Lung microvascular endothelial cell (primary cell): Measurements from ENCODE around the gene TSPAN4. TPM values are rescaled to one million over a fixed set of nuclear protein-coding genes. Genes with fewer than 3 reads are reported as not detected.

ENCODE experiments used
- DNase-seq, 2 donors: peaks; one replicate each; pipeline versions ENCODE4 v3.0.0 to v3.0.0-alpha.2; 2010; ENCODE audit warnings: low read depth in 2 of 2
- total RNA-seq: library from RNA; depleted of rRNA; stranded (reverse); fragments of >200 nt; gene quantifications from 2 replicates; pipeline ENCODE4 v1.2.1, GENCODE V29; 2014

TSPAN4 gene
- total RNA-seq, 1 donor from 2014 or later, result 182 TPM

DNA sequence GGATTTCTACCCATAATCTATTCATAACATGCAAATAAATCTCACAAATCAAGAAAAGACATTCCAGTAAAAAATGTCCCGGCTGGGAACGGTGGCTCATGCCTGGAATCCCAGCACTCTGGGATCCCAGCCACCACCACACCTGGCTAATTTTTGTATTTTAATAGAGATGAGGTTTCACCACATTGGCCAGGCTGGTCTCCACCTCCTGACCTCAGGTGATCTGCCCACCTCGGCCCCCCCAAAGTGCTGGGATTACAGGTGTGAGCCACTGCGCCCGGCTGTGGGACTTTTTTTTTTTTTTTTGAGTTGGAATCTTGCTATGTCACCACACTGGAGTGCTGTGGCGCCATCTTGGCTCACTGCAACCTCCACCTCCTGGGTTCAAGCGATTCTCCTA, 63.3 kb downstream of the TSPAN4 start:
- DNase-seq, result no peak

DNA sequence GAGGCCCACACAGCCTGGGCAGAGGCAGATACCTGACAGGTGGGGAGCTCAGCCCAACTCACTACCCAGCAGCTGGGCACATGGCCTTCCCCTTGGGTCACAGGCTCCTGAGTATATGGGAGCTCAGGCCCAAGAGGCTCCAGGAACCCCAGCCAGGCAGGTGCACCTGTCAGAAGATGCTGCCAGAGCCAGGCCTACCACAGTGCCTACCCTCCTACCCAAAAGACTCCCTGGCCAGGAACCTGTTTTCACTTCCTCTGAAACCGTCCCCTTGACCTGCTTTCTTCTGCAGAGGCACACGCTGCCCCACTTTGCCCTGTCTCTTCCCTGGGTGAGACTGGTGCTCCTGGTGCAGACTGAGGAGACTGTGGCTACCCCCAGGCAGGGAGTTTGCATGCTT, 65.0 kb downstream of the TSPAN4 start:
- DNase-seq, result no peak

DNA sequence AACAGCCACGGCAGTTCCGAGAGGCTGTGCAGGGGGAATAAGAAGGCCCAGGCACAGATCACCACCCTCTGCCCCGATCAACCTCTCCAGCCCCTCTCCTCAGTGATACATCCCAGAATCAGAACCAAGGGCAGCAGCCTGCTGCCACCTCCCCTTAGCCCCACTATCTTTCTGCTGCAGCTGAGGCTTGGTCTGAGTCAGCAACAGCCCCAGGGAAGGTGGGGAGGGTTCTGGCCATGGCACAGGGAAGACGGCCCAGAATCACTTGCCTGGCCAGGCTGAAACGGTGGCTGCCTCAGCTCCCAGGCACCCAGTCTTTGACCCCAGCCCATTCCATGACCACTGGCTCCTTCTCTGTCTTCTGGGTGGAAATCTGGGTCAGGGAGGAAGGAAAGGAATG, 65.6 kb downstream of the TSPAN4 start:
- DNase-seq, result no peak

DNA sequence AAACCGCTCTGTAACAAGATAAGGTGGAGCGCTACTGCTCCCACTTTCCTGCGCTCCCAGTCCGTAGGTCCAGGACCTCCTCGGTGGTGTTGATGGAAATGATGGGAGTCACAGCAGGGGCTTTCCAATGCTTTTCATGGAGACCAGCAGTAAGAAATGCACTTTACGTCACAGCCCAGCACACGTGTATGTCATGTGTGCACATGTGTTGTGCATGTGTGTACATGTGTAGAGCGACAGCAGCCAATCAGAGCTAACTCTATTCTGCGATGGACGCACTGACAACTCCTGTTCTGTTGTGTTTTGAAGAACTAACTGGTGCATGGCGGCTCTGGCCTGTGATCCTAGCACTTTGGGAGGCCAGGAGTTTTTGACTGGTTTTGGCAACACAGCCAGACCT, 66.8 kb downstream of the TSPAN4 start:
- no peak for DNase-seq

DNA sequence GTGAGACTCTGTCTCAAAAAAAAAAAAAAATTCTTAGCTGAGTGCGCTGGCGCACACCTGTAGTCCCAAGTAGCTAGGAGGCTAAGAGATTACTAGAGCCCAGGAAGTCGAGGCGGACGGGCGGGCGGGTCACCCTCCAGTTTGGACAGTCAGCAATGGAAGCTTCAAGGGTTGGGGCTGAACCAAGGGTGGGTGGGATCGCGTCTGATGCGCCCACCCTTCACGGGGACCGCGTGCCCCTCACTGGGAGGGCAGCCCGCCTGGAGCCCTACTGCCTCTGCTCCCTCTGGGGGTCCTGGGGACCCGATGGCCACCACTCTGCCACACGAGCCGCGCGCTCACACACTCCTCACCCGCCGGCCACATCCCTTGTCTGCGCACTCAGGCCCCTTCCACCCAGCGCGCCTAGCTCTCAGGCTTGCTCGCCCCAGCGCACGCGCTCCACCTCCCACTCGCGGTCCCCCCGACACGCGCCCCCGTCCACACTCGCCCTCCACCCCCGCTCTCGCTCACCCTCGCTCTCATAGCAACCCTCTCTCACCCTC, 67.5 kb downstream of the TSPAN4 start:
- DNase-seq, result no peak

DNA sequence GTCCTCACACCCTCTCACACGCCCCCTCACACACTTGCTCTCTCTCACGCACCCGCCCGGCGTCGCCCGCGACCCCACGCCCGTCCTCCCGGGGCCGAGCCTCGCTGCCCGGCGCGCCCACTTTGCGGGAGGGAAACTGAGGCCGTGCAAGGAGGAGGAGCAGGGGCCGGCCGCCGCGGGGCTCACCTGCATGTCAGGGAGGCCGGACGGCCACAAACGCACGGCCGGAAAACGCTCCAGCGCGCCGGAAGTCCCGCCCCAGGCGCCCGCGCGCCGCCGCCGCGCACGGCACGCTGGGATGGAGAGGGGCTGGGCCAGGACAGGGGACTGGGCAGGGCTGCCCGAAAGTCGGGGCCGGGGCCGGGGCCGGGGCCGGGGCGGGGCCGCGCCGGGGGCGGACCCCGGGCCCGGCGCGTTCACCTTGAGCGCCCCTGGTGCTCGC, 68.0 kb downstream of the TSPAN4 start, which contains the start of gene CHID1:
TSS of gene CHID1 (minus strand) at position 222 of the 442 bp plus-strand sequence. CDS start 5,994 bp downstream, outside the sequence.
- peak; percentile 82 to 87 for DNase-seq

DNA sequence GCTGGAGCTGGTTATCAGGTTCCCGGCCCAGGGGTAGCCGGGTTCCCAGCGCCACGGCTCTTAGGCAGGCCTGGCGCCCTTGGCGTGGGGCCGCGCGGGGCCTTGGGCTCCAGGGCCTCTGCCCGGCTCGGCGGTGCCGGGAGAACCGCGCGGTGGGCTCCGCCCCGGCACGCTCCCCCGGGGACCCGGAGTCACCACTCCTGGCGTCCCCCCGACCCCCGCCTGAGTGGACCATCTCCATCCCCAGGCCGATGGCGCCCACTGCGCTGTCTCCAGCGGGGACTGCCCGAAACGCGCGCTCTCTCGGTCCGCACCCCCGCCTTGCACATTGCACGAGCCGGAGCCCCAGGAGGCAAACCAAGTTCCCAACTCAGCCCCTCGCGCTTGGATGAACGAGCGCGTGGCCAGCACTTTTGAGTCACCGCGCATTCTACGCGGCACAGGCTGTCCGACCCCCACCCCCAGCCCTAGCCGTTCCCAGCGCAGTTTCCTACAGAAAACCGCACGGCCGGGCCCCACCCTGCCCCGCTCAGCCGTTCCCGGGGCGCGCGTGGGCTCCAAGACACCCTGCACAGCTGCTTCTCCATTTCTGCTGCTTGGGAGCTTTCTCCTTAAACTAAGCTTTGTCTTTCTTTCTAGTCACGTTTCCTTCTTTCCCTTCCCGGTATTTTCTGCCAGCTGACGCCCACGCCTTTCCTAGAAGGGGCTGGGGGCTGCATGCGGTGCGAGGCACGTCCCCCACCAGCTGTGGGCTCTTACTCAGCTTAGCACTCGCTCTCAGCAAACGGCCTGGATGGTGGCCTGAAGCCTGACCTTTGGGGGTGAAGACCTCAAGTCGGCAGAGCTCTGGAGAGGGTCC, 68.6 kb downstream of the TSPAN4 start:
- peak; percentile 56 to 61 for DNase-seq

DNA sequence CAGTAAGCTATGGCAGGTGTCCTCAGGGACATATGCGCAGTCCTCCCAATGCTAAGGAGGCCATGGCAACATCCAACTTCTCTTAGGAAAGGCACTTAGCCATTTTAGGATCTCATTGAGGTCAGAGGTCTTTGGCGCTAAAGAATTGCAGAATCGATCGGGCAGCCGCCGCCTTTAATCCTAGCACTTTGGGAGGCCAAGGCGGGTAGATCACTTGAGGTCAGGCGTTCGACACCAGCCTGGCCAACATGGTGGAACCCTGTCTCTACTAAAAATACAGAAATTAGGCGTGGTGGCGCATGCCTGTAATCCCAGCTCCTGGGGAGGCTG, 69.2 kb downstream of the TSPAN4 start:
- DNase-seq, result no peak

DNA sequence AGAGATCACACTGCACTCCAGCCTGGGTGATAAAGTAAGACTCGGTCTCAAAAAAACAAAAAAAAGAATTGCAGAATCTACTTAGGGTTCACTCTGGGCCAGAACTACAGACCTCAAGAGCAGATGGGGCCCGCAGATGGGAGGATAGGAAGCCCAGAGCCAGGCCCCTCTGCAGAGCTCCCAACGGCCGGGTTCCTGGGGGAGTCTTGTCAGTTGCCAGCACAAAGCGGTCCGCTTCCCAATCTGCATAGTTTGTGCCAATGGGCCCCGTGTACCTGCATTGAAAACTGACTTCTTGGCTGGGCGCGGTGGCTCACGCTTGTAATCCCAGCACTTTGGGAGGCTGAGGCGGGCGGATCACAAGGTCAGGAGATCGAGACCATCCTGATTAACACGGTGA, 69.6 kb downstream of the TSPAN4 start:
- no peak for DNase-seq

DNA sequence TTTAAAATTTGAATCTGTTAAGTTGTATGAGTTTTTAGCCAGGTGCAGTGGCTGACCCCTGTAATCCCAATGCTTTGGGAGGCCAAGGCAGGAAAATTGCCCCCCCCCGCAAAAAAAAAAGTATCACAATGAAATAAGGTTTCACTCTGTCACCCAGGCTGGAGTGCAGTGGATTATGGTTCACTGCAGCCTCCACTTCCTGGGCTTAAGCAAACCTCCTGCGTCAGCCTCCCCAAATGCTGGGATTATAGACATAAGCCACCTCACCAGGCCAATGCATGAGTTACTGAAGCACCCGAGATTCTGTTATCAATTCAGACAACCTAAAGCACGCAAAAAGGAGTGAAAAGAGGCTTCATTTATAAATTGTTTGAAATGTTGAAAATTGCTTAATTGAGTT, 70.4 kb downstream of the TSPAN4 start:
- no peak for DNase-seq

DNA sequence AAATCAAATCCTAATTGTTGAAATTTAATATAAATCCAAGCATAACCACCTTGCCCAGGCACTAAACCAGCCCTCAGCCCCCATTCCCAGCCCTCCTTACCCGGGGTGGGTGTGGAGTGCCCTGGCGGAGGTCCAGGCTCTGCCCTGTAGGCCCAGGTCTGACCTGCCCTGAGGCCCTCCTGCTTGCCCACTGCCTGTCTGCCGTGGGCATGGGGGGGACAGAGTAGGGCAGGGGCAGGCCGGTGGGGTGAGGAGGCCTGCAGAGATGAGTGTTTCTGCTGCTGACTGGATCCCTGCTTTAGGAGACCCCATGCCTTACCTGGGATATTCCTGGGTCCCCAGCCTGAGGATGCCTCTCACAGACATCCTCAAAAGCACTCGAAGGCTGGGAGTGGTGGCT, 71.6 kb downstream of the TSPAN4 start:
- no peak for DNase-seq

DNA sequence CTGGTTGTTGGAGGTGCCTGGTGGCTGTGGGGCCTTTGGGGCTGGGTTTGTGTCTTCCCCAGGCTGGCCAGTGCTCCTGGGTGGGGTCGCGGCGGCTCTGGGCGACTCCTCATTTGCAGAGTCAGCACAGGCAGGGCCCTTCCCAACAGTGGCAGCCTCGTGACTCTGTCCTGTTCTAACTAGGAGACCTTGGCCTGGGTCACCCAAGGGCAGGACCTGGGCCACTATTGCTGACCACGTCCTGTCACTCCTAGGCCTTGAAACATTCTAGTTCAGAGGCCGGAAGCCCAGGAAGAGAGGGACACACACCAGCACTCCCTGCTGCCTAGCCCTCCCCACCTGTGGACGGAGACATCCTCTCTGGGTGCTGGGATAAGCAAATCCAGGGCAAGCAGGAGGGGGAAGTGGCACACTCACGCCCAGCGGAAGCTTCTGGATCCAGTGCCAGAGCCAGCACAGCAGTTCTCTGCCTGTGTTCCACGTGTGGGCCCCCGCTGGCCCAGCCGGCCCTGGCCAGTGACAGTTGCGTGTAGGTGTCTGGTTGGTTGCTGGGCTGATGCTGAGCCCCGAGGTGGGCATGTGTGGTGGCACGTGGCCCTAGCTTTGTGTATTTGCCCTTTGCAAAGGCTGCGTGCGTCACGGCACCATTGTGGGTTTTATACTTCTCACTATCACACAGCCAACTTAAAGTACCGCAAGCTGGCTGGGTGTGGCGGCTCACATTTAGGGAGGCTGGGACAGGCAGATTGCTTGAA, 72.3 kb downstream of the TSPAN4 start:
- peak in 1 of 2 donors; percentile 55 for DNase-seq

Other genes starting within 250 kb of the TSPAN4 start
- gene IRF7, start 226.9 kb upstream of the TSPAN4 start, total RNA-seq, result 7.6 and 10.9 TPM in 2 replicates
- not detected in 2 replicates for gene CDHR5, start 217.9 kb upstream of the TSPAN4 start, total RNA-seq
- not detected in 2 replicates for gene SCT, start 215.7 kb upstream of the TSPAN4 start, total RNA-seq
- gene DRD4, start 205.6 kb upstream of the TSPAN4 start, total RNA-seq, result not detected in 2 replicates
- 26.8 and 27.4 TPM in 2 replicates for gene DEAF1, start 147.6 kb upstream of the TSPAN4 start, total RNA-seq
- 4.8 and 8.5 TPM in 2 replicates for gene TMEM80, start 147.0 kb upstream of the TSPAN4 start, total RNA-seq
- 0.99 and 2.6 TPM in 2 replicates for gene EPS8L2, start 136.6 kb upstream of the TSPAN4 start, total RNA-seq
- 86.7 and 121 TPM in 2 replicates for gene TALDO1, start 95.4 kb upstream of the TSPAN4 start, total RNA-seq
- 17.0 and 21.4 TPM in 2 replicates for gene GATD1, start 65.4 kb upstream of the TSPAN4 start, total RNA-seq
- gene CEND1, start 52.8 kb upstream of the TSPAN4 start, total RNA-seq, result under 0.01 TPM in 2 replicates
- 4.1 and 6.3 TPM in 2 replicates for gene SLC25A22, start 44.6 kb upstream of the TSPAN4 start, total RNA-seq
- 3.7 and 4.8 TPM in 2 replicates for gene PIDD1, start 37.6 kb upstream of the TSPAN4 start, total RNA-seq
- gene RPLP2, start 32.9 kb upstream of the TSPAN4 start, total RNA-seq, result 232 and 383 TPM in 2 replicates
- 33.3 and 50.6 TPM in 2 replicates for gene PNPLA2, start 23.9 kb upstream of the TSPAN4 start, total RNA-seq
- 11.6 and 15.9 TPM in 2 replicates for gene CRACR2B, start 14.9 kb upstream of the TSPAN4 start, total RNA-seq
- 460 and 726 TPM in 2 replicates for gene CD151, start 9.9 kb upstream of the TSPAN4 start, total RNA-seq
- gene POLR2L, start 323 bp upstream of the TSPAN4 start, total RNA-seq, result 246 and 284 TPM in 2 replicates
- 28.8 and 42.3 TPM in 2 replicates for gene CHID1, start 68.0 kb downstream of the TSPAN4 start, total RNA-seq
- 23.1 and 26.0 TPM in 2 replicates for gene AP2A2, start 83.0 kb downstream of the TSPAN4 start, total RNA-seq
- gene MUC6, start 193.9 kb downstream of the TSPAN4 start, total RNA-seq, result not detected in 2 replicates
- not detected in 2 replicates for gene MUC2, start 232.0 kb downstream of the TSPAN4 start, total RNA-seq